GM12875 (cell line): ENCODE results near the gene DNASE2.
A peak's percentile ranks its signal among the peaks of the same experiment; 100 is the strongest.

ENCODE experiments used
- H3K4me3 ChIP-seq: one replicate; pipeline ENCODE4 v1.5.1; 2011; ENCODE audit warnings: low read depth, low read length, control low read depth
- TF ChIP-seq, protein P1 (sequence below): IDR thresholded peaks from 2 replicates; pipeline ENCODE4 v1.5.1; 2011; ENCODE audit warnings: low read depth, mild to moderate bottlenecking, control low read depth, inconsistent platforms, low read length, moderate library complexity, borderline replicate concordance; ENCODE audit not compliant: insufficient read depth

The DNASE2 gene

DNA sequence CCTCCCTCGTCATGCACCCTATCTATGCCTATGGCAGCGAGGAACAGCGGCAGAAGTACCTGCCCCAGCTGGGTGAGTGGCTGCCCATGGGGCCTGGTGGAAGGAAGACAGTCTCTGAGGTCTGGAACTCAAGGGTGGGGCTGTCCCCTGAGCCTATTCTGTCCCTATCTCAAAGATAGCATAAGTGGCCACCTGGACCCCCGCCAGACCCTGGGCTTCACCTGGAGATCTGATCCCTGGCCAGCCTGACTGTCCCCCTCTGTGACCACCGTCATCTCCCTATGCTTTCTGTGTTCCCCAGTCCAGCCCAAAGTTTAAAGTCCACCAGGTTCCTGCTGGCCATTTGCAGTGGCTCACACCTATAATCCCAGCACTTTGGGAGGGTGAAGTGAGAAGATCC is 12.3 kb upstream of the DNASE2 start:
- H3K4me3 ChIP-seq = no peak overlapping the region
- TF ChIP-seq, protein P1, sequence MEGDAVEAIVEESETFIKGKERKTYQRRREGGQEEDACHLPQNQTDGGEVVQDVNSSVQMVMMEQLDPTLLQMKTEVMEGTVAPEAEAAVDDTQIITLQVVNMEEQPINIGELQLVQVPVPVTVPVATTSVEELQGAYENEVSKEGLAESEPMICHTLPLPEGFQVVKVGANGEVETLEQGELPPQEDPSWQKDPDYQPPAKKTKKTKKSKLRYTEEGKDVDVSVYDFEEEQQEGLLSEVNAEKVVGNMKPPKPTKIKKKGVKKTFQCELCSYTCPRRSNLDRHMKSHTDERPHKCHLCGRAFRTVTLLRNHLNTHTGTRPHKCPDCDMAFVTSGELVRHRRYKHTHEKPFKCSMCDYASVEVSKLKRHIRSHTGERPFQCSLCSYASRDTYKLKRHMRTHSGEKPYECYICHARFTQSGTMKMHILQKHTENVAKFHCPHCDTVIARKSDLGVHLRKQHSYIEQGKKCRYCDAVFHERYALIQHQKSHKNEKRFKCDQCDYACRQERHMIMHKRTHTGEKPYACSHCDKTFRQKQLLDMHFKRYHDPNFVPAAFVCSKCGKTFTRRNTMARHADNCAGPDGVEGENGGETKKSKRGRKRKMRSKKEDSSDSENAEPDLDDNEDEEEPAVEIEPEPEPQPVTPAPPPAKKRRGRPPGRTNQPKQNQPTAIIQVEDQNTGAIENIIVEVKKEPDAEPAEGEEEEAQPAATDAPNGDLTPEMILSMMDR = no peak

DNA sequence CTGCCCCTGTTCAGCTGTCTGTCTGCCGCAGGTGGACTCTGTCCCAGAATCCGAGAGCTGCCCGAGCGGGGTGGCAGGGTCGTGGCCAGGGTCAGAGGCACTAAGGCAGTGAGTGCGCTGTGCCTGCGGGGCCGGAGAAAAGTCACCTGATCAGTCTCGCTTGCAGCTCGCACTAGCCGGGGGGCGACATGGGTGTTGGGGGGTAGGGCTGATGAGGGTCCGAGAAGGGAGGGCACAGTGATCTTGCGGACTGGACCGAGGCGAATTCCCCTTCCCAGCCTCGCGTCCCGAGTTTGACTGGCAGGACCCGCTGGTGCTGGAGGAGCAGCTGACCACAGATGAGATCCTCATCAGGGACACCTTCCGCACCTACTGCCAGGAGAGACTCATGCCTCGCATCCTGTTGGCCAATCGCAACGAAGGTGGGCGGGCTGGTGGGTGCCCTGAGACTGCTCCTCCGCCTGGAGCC is 10.3 kb upstream of the DNASE2 start:
- TF ChIP-seq, protein P1 = no peak
- peak overlapping the region; percentile 94 for H3K4me3 ChIP-seq

DNA sequence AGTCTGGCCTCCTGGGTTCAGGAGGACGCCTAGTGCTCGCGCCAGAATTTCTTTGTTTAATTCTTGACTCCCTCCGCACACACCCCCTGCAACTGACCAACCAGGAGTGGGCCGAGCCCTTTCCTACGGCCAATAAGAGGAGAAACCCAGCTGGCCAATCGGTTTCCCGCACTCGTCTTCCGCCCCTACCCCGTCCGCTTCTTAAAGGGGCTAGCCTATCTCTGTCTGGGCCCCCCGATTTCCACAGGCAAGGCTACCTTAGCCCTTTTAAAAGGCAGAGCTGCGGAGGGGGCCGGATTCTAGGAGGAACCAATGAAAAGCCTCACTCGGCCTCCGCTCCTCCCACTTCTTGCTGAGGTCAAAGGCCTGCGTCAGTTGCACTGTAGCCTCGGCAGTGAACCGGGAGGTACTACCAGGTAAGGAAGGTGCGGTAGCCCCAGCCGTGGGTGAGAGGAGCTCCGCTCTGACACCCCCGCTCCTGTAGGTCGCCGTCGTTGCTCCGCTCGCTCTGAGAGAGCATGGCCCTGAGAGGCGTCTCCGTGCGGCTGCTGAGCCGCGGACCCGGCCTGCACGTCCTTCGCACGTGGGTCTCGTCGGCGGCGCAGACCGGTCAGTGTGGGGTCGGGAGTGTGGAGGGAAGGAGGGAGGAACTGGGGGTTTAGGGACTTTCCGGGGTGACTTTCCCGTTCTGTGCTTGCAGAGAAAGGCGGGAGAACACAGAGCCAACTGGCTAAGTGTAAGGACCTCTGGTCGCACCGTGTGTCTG is 9.7 kb upstream of the DNASE2 start, which contains the start of gene GCDH:
Gene GCDH (plus strand): TSS at position 374 of the 766 bp plus-strand sequence. CDS start 145 bp downstream, at position 519.
- TF ChIP-seq, protein P1 = no peak

DNA sequence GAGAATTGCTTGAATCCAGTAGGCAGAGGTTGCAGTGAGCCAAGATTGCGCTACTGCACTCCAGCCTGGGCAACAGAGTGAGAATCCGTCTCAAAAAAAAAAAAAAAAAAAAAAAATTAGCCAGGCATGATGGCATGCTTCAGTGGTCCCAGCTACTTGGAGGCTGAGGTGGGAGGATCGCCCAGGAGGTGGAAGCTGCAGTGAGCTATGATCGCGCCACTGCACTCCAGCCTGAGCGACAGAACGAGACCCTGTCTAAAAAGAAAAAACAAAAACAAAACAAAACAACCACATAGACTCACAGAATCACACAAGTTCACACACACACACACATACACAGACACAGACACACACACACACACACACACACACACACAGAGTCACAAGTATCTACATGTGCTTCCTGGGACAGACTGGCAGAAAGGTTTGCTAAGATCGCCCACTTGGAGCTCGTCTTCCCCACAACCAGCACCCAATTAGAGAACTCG is 9.1 kb upstream of the DNASE2 start:
- peak overlapping the region; percentile 2 for H3K4me3 ChIP-seq

More for the DNA sequence above, 9.7 kb upstream of the DNASE2 start, which contains the start of gene GCDH:
- H3K4me3 ChIP-seq = peak within 1 kb of the TSS; percentile 94

DNA sequence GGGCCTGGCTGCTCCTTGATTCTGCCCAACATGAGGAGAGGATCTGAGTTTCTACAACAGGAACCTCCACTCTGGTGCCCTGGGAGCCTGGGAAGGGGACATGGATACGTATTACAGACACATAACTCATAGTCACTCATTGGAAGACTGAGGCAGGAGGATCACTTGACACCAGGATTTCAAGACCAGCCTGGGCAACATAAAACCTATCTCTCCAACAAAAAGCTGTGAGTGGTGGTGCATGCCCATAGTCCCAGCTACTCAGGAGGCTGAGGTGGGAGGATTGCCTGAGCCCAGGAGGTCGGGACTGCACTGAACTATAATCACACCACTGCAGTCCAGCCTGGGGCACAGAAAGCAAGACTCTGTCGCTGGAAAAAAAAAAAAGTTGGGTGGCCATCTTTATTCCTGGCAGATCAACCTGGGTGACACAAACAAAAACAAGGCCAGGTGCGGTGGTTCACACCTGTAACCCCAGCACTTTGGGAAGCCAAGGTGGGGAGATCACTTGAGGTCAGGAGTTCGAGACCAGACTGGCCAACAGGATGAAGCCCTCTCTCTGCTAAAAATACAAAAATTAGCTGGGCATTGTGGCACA is 6.9 kb upstream of the DNASE2 start:
- H3K4me3 ChIP-seq = no peak overlapping the region
- TF ChIP-seq, protein P1 = no peak

DNA sequence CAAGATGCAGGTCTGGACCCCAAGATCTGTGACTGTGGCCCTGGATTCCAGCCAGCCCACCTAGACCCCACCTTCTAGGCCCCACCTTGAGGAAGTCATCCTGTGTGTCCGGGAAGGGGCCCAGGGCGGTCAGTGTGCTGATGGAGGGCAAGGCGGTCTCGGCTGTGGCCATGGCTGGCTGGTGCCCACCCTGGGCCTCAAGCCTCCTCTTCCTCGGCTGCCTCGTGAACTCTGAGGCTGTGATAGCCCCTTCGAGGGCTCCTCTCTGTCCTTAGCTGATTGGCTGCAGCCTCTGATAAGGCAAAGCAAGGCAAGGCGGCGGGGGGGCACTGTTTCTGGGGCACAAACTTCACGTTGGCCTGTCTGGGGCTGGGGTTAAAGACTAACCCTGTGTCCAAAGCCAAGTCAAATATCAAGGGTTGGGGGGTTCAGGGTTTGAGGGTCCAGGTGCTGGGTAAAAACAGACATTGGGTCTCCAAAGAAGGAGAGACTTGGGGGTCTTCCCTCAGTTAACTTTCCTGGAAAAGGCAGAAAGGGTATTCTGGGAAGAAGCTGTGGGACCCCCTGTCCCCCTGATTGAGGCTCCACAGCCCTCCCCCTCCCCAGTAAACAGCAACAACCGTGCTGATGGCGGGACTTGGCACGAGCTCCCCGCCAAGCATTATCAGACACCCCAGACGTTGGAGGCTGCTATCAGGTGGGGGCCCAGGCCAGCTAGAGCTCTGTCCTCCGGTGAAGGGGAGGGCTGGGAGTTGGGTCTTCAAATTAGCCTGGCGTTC is 5.9 kb upstream of the DNASE2 start, which contains the start of gene KLF1:
Gene KLF1 (minus strand): TSS at position 233 of the 779 bp plus-strand sequence. CDS start 61 bp downstream, at position 172.
- TF ChIP-seq, protein P1 = no peak
- no peak within 1 kb of the TSS for H3K4me3 ChIP-seq

DNA sequence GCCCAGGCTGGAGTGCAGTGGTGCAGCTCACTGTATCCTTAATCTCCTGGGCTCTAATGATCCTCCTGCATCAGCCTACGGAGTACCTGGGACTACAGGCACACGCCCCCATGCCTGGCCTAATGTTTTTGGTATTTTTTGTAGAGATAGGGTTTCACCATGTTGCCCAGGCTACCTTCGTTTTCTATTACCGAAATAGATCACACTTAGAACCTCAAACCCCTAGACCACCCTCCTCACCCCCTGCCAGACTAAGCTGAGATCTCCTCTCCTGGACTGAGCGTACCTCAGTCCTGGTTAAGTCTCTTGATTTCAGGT is 5.4 kb upstream of the DNASE2 start:
- TF ChIP-seq, protein P1 = no peak
- H3K4me3 ChIP-seq = no peak overlapping the region
